Islet of Langerhans (tissue), 1 donor: ENCODE results near the gene CLINT1.
"Not testable (repeated sequence)": the region's sequence is repeated elsewhere in the genome, so short reads cannot be mapped to it uniquely, and the experiment has no call there.

ENCODE experiments used
- FAIRE-seq: peaks from one replicate; lab custom pipeline; 2011; peaks lifted over from hg19 to GRCh38; lab: Jason Lieb, UNC

The CLINT1 gene

GRCh38 chr5:157858527-157859226 lies at the start of gene CLINT1:
Gene CLINT1 (minus strand): TSS chr5:157859145. CDS start chr5:157858970, 175 bp downstream.
- no peak for FAIRE-seq

GRCh38 chr5:157908459-157908858 lies 49.5 kb upstream of the CLINT1 start:
- no peak for FAIRE-seq

GRCh38 chr5:157907479-157907878 lies 48.5 kb upstream of the CLINT1 start:
- no peak for FAIRE-seq

- FAIRE-seq: no peak
Observed at GRCh38 chr5:157903117-157903450, 44.1 kb upstream of the CLINT1 start.

GRCh38 chr5:157902449-157903116 lies 43.6 kb upstream of the CLINT1 start:
- FAIRE-seq: no peak

- FAIRE-seq: no peak
Observed at GRCh38 chr5:157900644-157901043, 41.7 kb upstream of the CLINT1 start.

GRCh38 chr5:157893611-157894010 lies 34.7 kb upstream of the CLINT1 start:
- FAIRE-seq: no peak

GRCh38 chr5:157892974-157893373 lies 34.0 kb upstream of the CLINT1 start:
- no peak for FAIRE-seq

GRCh38 chr5:157890836-157891597 lies 32.1 kb upstream of the CLINT1 start:
- no peak for FAIRE-seq

- peak; percentile 71 for FAIRE-seq
Observed at GRCh38 chr5:157888814-157889532, 30.0 kb upstream of the CLINT1 start.

- no peak for FAIRE-seq
Observed at GRCh38 chr5:157886796-157887380, 27.9 kb upstream of the CLINT1 start.

- FAIRE-seq: not testable (repeated sequence)
Observed at GRCh38 chr5:157885051-157885450, 26.1 kb upstream of the CLINT1 start.

GRCh38 chr5:157881498-157881897 lies 22.6 kb upstream of the CLINT1 start:
- FAIRE-seq: not testable (repeated sequence)

GRCh38 chr5:157877821-157878220 lies 18.9 kb upstream of the CLINT1 start:
- no peak for FAIRE-seq

- no peak for FAIRE-seq
Observed at GRCh38 chr5:157874861-157875260, 15.9 kb upstream of the CLINT1 start.

GRCh38 chr5:157870837-157871834 lies 12.2 kb upstream of the CLINT1 start:
- FAIRE-seq: no peak

- no peak for FAIRE-seq
Observed at GRCh38 chr5:157867751-157868387, 8.9 kb upstream of the CLINT1 start.

GRCh38 chr5:157866536-157866935 lies 7.6 kb upstream of the CLINT1 start:
- no peak for FAIRE-seq

GRCh38 chr5:157865781-157866180 lies 6.8 kb upstream of the CLINT1 start:
- no peak for FAIRE-seq

GRCh38 chr5:157864067-157864466 lies 5.1 kb upstream of the CLINT1 start:
- FAIRE-seq: no peak
